Measurements from ENCODE around the gene CDK5RAP3.
"Not testable (repeated sequence)": the region's sequence is repeated elsewhere in the genome, so short reads cannot be mapped to it uniquely, and the experiment has no call there.

The CDK5RAP3 gene

DNA sequence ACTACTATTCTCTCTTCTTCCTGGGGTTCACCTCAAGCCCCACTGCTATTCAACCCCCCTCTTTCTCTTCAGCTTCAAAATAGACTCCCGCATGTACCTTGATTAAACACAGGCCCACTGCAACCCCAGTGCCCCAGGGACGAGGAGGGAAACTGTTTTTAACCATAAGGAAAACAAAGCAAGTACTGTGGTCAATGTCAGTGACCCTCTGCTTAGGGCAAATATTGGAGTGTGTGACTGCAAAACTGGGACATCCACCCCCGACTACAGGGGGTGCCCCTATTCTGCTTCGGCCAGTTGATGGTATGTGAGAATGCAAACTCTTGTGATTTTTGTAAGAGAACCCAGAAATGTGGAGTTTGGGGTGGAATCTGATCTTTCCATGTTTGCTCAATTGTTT lies 39.1 kb upstream of the CDK5RAP3 start:
- H3K9me2 ChIP-seq (replicated peaks; ENCODE audit: low read depth, low read length) = no peaks in the 10 kb centered on the region
- no peaks in the 10 kb centered on the region for H4K20me1 ChIP-seq (ENCODE audit: insufficient read depth, low read length, poor library complexity, severe bottlenecking)
- no peaks in the 10 kb centered on the region for H3K27me3 ChIP-seq (ENCODE audit: insufficient read depth, low read length, poor library complexity, severe bottlenecking)
- no peaks in the 10 kb centered on the region for H3K9me3 ChIP-seq (ENCODE audit: insufficient read depth, low read depth, low read length)
- H3K79me2 ChIP-seq (ENCODE audit: insufficient read depth, low read length) = no peaks in the 10 kb centered on the region
- no peaks in the 10 kb centered on the region for H3K4me1 ChIP-seq (ENCODE audit: insufficient read depth, low read length, poor library complexity, severe bottlenecking)
- H3K4me2 ChIP-seq (ENCODE audit: low read depth, low read length, poor library complexity, severe bottlenecking) = no peak overlapping the region
- H3K4me3 ChIP-seq (ENCODE audit: low read length, poor library complexity, severe bottlenecking) = no peak overlapping the region
- TF ChIP-seq EZH2phosphoT487 (IDR thresholded peaks at IDR 0.05; ENCODE audit: borderline replicate concordance) = no peak
- TF ChIP-seq, protein P1, sequence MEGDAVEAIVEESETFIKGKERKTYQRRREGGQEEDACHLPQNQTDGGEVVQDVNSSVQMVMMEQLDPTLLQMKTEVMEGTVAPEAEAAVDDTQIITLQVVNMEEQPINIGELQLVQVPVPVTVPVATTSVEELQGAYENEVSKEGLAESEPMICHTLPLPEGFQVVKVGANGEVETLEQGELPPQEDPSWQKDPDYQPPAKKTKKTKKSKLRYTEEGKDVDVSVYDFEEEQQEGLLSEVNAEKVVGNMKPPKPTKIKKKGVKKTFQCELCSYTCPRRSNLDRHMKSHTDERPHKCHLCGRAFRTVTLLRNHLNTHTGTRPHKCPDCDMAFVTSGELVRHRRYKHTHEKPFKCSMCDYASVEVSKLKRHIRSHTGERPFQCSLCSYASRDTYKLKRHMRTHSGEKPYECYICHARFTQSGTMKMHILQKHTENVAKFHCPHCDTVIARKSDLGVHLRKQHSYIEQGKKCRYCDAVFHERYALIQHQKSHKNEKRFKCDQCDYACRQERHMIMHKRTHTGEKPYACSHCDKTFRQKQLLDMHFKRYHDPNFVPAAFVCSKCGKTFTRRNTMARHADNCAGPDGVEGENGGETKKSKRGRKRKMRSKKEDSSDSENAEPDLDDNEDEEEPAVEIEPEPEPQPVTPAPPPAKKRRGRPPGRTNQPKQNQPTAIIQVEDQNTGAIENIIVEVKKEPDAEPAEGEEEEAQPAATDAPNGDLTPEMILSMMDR (conservative IDR thresholded peaks at IDR 0.05; ENCODE audit: low read length) = no peak
- no peak overlapping the region for H2AFZ ChIP-seq (ENCODE audit: low read length)
- peaks cover 5% of the 10 kb centered on the region; the same call in 1 of the 2 replicates for H3K36me3 ChIP-seq (ENCODE audit: insufficient read depth, low read length)
- no peaks in the 10 kb centered on the region for H3F3A ChIP-seq (ENCODE audit: low read depth)
- H3K9ac ChIP-seq (ENCODE audit: low read depth, low read length, poor library complexity, severe bottlenecking) = no peak overlapping the region

- no peaks in the 10 kb centered on the region for H3K4me1 ChIP-seq (ENCODE audit: insufficient read depth, low read length, poor library complexity, severe bottlenecking)
- H3K4me2 ChIP-seq (ENCODE audit: low read depth, low read length, poor library complexity, severe bottlenecking) = no peak overlapping the region
- no peak for TF ChIP-seq EZH2phosphoT487 (IDR thresholded peaks at IDR 0.05; ENCODE audit: borderline replicate concordance)
- TF ChIP-seq, protein P1 (conservative IDR thresholded peaks at IDR 0.05; ENCODE audit: low read length) = no peak
Measured at GRCh38 chr17:47934856-47935255, 36.1 kb upstream of the CDK5RAP3 start.

DNA sequence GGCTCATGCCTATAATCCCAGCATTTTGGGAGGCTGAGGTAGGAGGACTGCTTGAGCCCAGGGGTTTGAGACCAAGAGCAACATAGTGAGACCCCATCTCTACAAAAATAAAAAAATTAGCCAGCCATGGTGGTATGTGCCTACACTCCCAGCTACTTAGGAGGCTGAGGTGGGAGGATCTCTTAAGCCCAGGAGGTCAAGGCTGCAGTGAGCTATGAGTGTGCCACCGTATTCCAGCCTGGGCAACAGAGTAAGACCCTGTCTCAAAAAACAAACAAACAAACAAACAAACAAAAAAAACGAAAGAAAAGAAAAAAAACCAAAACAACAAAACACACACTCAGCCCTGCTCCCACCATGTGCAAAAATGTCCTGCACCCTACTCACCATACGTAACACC lies 35.4 kb upstream of the CDK5RAP3 start:
- not testable (repeated sequence) for H4K20me1 ChIP-seq (ENCODE audit: insufficient read depth, low read length, poor library complexity, severe bottlenecking); H3K79me2 ChIP-seq (ENCODE audit: insufficient read depth, low read length); H3K9me3 ChIP-seq (ENCODE audit: insufficient read depth, low read depth, low read length); H3F3A ChIP-seq (ENCODE audit: low read depth); H3K4me1 ChIP-seq (ENCODE audit: insufficient read depth, low read length, poor library complexity, severe bottlenecking); H3K9me2 ChIP-seq (replicated peaks; ENCODE audit: low read depth, low read length); H3K36me3 ChIP-seq (ENCODE audit: insufficient read depth, low read length); H2AFZ ChIP-seq (ENCODE audit: low read length); H3K4me3 ChIP-seq (ENCODE audit: low read length, poor library complexity, severe bottlenecking); H3K4me2 ChIP-seq (ENCODE audit: low read depth, low read length, poor library complexity, severe bottlenecking); H3K9ac ChIP-seq (ENCODE audit: low read depth, low read length, poor library complexity, severe bottlenecking); H3K27me3 ChIP-seq (ENCODE audit: insufficient read depth, low read length, poor library complexity, severe bottlenecking)

More at GRCh38 chr17:47934856-47935255, 36.1 kb upstream of the CDK5RAP3 start:
- H3K27me3 ChIP-seq (ENCODE audit: insufficient read depth, low read length, poor library complexity, severe bottlenecking) = no peaks in the 10 kb centered on the region
- H2AFZ ChIP-seq (ENCODE audit: low read length) = no peak overlapping the region
- H3K4me3 ChIP-seq (ENCODE audit: low read length, poor library complexity, severe bottlenecking) = no peak overlapping the region
- H3F3A ChIP-seq (ENCODE audit: low read depth) = no peaks in the 10 kb centered on the region
- H3K9ac ChIP-seq (ENCODE audit: low read depth, low read length, poor library complexity, severe bottlenecking) = no peak overlapping the region
- no peaks in the 10 kb centered on the region for H4K20me1 ChIP-seq (ENCODE audit: insufficient read depth, low read length, poor library complexity, severe bottlenecking)
- no peaks in the 10 kb centered on the region for H3K79me2 ChIP-seq (ENCODE audit: insufficient read depth, low read length)
- H3K9me2 ChIP-seq (replicated peaks; ENCODE audit: low read depth, low read length) = no peaks in the 10 kb centered on the region
- H3K9me3 ChIP-seq (ENCODE audit: insufficient read depth, low read depth, low read length) = no peaks in the 10 kb centered on the region
- peaks cover 2% of the 10 kb centered on the region; the same call in 1 of the 2 replicates for H3K36me3 ChIP-seq (ENCODE audit: insufficient read depth, low read length)

DNA sequence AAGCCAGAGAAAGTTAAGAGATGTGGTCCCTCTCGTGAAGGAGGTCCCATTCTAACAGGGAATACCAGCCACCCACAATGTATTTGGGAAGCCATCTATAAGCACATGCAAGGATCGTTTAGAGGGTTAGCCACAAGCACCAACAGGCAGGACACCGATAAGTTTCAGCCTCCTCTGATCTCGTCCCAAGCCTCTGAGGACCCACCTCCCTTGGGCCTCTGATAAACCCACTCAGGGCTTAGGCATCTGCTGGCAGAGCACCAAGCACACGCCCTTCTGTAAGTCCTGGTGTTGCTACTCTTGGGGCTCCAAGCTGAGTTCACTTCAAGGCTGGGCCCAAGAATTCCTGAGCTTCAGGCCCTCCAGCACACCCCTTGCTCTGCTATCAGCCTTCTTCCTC lies 35.0 kb upstream of the CDK5RAP3 start:
- no peak overlapping the region for H3K9ac ChIP-seq (ENCODE audit: low read depth, low read length, poor library complexity, severe bottlenecking)
- H3K4me2 ChIP-seq (ENCODE audit: low read depth, low read length, poor library complexity, severe bottlenecking) = no peak overlapping the region
- no peaks in the 10 kb centered on the region for H3F3A ChIP-seq (ENCODE audit: low read depth)

More for the DNA sequence above, 35.0 kb upstream of the CDK5RAP3 start:
- H4K20me1 ChIP-seq (ENCODE audit: insufficient read depth, low read length, poor library complexity, severe bottlenecking) = no peaks in the 10 kb centered on the region
- no peak for TF ChIP-seq EZH2phosphoT487 (IDR thresholded peaks at IDR 0.05; ENCODE audit: borderline replicate concordance)
- TF ChIP-seq, protein P1 (conservative IDR thresholded peaks at IDR 0.05; ENCODE audit: low read length) = no peak
- no peaks in the 10 kb centered on the region for H3K79me2 ChIP-seq (ENCODE audit: insufficient read depth, low read length)
- no peaks in the 10 kb centered on the region for H3K36me3 ChIP-seq (ENCODE audit: insufficient read depth, low read length)
- H3K9me3 ChIP-seq (ENCODE audit: insufficient read depth, low read depth, low read length) = no peaks in the 10 kb centered on the region
- no peaks in the 10 kb centered on the region for H3K9me2 ChIP-seq (replicated peaks; ENCODE audit: low read depth, low read length)
- no peaks in the 10 kb centered on the region for H3K27me3 ChIP-seq (ENCODE audit: insufficient read depth, low read length, poor library complexity, severe bottlenecking)
- peaks cover 9% of the 10 kb centered on the region for H3K4me1 ChIP-seq (ENCODE audit: insufficient read depth, low read length, poor library complexity, severe bottlenecking)
- H2AFZ ChIP-seq (ENCODE audit: low read length) = no peak overlapping the region
- no peak overlapping the region for H3K4me3 ChIP-seq (ENCODE audit: low read length, poor library complexity, severe bottlenecking)

Measured in Loucy (cell line).